Lower leg skin (tissue), 4 donors: ENCODE data around the gene GABARAPL1. TPM values are rescaled to one million over a fixed set of nuclear protein-coding genes. Genes with fewer than 3 reads are reported as not detected.

Source experiments
- DNase-seq, 2 donors: peaks; one replicate each; pipeline ENCODE4 v3.0.0-alpha.2; 2019; ENCODE audit warnings: low spot score in 2 of 2
- H3K4me3 ChIP-seq: fragments of 200-600 bp; sonication (generic); 2 replicates; pipeline ENCODE4 v1.5.1; 2017; ENCODE audit warnings: mild to moderate bottlenecking, low read depth; ENCODE audit not compliant: poor library complexity, severe bottlenecking
- CTCF ChIP-seq, 3 donors: fragments of 450-650 bp; IDR thresholded peaks; one replicate each; pipeline ENCODE4 v1.5.1; 2016; ENCODE audit warnings: antibody characterized with exemption in 3 of 3, mild to moderate bottlenecking in 3 of 3, moderate library complexity in 2 of 3
- POLR2A ChIP-seq, 2 donors: fragments of 450-650 bp; IDR thresholded peaks; one replicate each; pipeline ENCODE4 v1.6.1; 2016 to 2017; ENCODE audit warnings: antibody characterized with exemption in 2 of 2, mild to moderate bottlenecking in 1 of 2, moderate library complexity in 1 of 2
- WGBS, 2 donors: methylation state at CpG; one replicate each; pipeline ENCODE4 v1.1.5; 2018; 5-methylcytosine and 5-hydroxymethylcytosine counted together
- intact Hi-C: fragments of 100-400 bp; cut with DNase I; formaldehyde crosslinking; loops from one replicate; pipeline ENCODE4 v1.15.0; 2023; ENCODE audit warnings: low total_unique reads
- total RNA-seq, 4 donors: library from RNA; depleted of rRNA; stranded (reverse); fragments of >200 nt; gene quantifications; one replicate each; pipeline ENCODE4 v1.1.0, GENCODE V29; 2016

The GABARAPL1 gene
- total RNA-seq, 4 donors from 2014 or later = 48.7 to 102 (median 86.8) TPM

GRCh38 chr12:10171973-10172728 lies 40.5 kb upstream of the GABARAPL1 start, which contains the start of gene OLR1:
Gene OLR1, minus strand, starts transcription at chr12:10172132. Its CDS starts 55 bp downstream, at chr12:10172077.
- 79 to 88% methylated on average over 7 of the region's 7 CpGs for whole genome bisulfite sequencing, 2 donors
- no peak for DNase-seq
- intact Hi-C loops = no loop called here
- TF ChIP-seq CTCF (IDR thresholded peaks at IDR 0.05) (no peak), POLR2A (IDR thresholded peaks at IDR 0.05) (no peak)
- H3K4me3 ChIP-seq = no peak within 1 kb of the TSS

GRCh38 chr12:10174986-10175614 lies 37.6 kb upstream of the GABARAPL1 start:
- H3K4me3 ChIP-seq = no peak overlapping the region
- 66 to 78% methylated on average over 2 of the region's 2 CpGs for WGBS, 2 donors
- TF ChIP-seq POLR2A (IDR thresholded peaks at IDR 0.05) (no peak), CTCF (IDR thresholded peaks at IDR 0.05) (no peak)
- DNase-seq = no peak
- intact Hi-C loops = no loop called here

GRCh38 chr12:10175846-10176636 lies 36.6 kb upstream of the GABARAPL1 start:
- no peak for TF ChIP-seq POLR2A (IDR thresholded peaks at IDR 0.05)
- no peak for TF ChIP-seq CTCF (IDR thresholded peaks at IDR 0.05)
- intact Hi-C loops = no loop called here
- peak in 1 of 2 donors; percentile 30 for DNase-seq
- 44 to 57% methylated on average over 5 of the region's 5 CpGs for WGBS, 2 donors
- no peak overlapping the region for H3K4me3 ChIP-seq

- intact Hi-C loops = no loop called here
- DNase-seq = no peak
- TF ChIP-seq CTCF (IDR thresholded peaks at IDR 0.05) (no peak), POLR2A (IDR thresholded peaks at IDR 0.05) (no peak)
- H3K4me3 ChIP-seq = no peak within 1 kb of the TSS
- 78 to 81% methylated on average over 4 of the region's 4 CpGs for WGBS, 2 donors
These were observed 33.9 kb upstream of the GABARAPL1 start, which contains the start of gene TMEM52B for GRCh38 chr12:10178821-10179220. Gene TMEM52B, plus strand, starts transcription at chr12:10179032. Its CDS starts 543 bp downstream, at chr12:10179575.

- H3K4me3 ChIP-seq = no peak overlapping the region
- intact Hi-C loops = no loop called here
- WGBS, 2 donors = 46 to 54% methylated on average over 5 of the region's 5 CpGs
- DNase-seq = no peak
- TF ChIP-seq POLR2A (IDR thresholded peaks at IDR 0.05) = no peak
- no peak for TF ChIP-seq CTCF (IDR thresholded peaks at IDR 0.05)
These were observed 32.9 kb upstream of the GABARAPL1 start for GRCh38 chr12:10179776-10180181.
